HCT116 (cell line): ENCODE measurements around the gene SH2B2. TPM values are rescaled to one million over a fixed set of nuclear protein-coding genes. Genes with fewer than 3 reads are reported as not detected.

Experiments
- ATAC-seq: fragments of 200-7000 bp; cut with Tn5 transposase; 2 replicates; pipeline ENCODE4 v1.9.1; 2020; ENCODE audit warnings: mild to moderate bottlenecking, moderate library complexity
- BruUV-seq: library from RNA; stranded (reverse); fragments of 400-500 nt; replicated peaks from 2 replicates; lab custom pipeline; 2021; lab: Mats Ljungman, UMichigan
- CTCF ChIA-PET: fragments of 300-600 bp; sonication (Branson Sonifier 250); formaldehyde crosslinking; loops from one replicate; lab custom pipeline; 2021; ENCODE audit warnings: antibody characterized with exemption; lab: Charles Lee
- POLR2A ChIA-PET: fragments of 300-600, 350-600 bp; sonication (Branson Sonifier 250); formaldehyde crosslinking; loops from one replicate; lab custom pipeline; 2021; ENCODE audit warnings: antibody characterized with exemption; lab: Charles Lee
- RAD21 ChIA-PET, 2 experiments: fragments of 300-600 bp; sonication (Branson Sonifier 250); formaldehyde crosslinking; loops; one replicate each; lab custom pipeline; 2023; ENCODE audit warnings: low total read pairs in 2 of 2; ENCODE audit not compliant: uncharacterized antibody in 2 of 2, unreplicated experiment in 2 of 2, low non-redundant PET in 1 of 2; lab: Charles Lee
- DNase-seq: peaks from one replicate; pipeline ENCODE4 v3.0.0-alpha.2; 2010; ENCODE audit warnings: low read depth, low spot score
- H2AFZ ChIP-seq: fragments of 200-600 bp; shearing (Covaris generic), sonication (generic); 2 replicates; pipeline ENCODE4 v1.6.1; 2017; ENCODE audit warnings: low read depth, mixed run types, mixed read lengths, antibody characterized with exemption, low read length; ENCODE audit not compliant: poor library complexity, severe bottlenecking
- H3K27ac ChIP-seq: 2 replicates; pipeline ENCODE4 v1.5.1; 2012; ENCODE audit warnings: low read depth, low read length
- H3K27me3 ChIP-seq: fragments of 200-600 bp; sonication (generic); 2 replicates; pipeline ENCODE4 v1.6.1; 2016; ENCODE audit warnings: mixed run types, low read length, mixed read lengths; ENCODE audit not compliant: insufficient read depth
- H3K36me3 ChIP-seq, 2 experiments: fragments of 200-500 bp in 1 of 2; fragments of 200-600 bp in 1 of 2; sonication (Bioruptor generic) in 1 of 2; sonication (generic) in 1 of 2; 2 replicates each; pipeline versions ENCODE4 v1.5.1 to v1.6.1; 2014 to 2016; ENCODE audit warnings: low read length in 2 of 2, inconsistent platforms in 1 of 2, mixed read lengths in 1 of 2, mixed run types in 1 of 2; ENCODE audit not compliant: insufficient read depth in 2 of 2, control insufficient read depth in 1 of 2
- H3K4me1 ChIP-seq, 2 experiments: fragments of 200-600 bp in 1 of 2; sonication (generic) in 1 of 2; 2 replicates each; pipeline versions ENCODE4 v1.5.1 to v1.6.1; 2012 to 2017; ENCODE audit warnings: low read length in 2 of 2, inconsistent platforms in 1 of 2, mild to moderate bottlenecking in 1 of 2, mixed read lengths in 1 of 2, mixed run types in 1 of 2, moderate library complexity in 1 of 2; ENCODE audit not compliant: insufficient read depth in 2 of 2, control insufficient read depth in 1 of 2
- H3K4me2 ChIP-seq: fragments of 200-600 bp; sonication (generic); 2 replicates; pipeline ENCODE4 v1.6.1; 2017; ENCODE audit warnings: mixed run types, low read length, mixed read lengths
- H3K4me3 ChIP-seq, 2 experiments: fragments of 200-600 bp in 1 of 2; sonication (generic) in 1 of 2; replicated peaks in 1 of 2; 2 replicates each; pipeline ENCODE4 v1.5.1; 2011 to 2016; ENCODE audit warnings: low read length in 2 of 2, control low read depth in 1 of 2, low read depth in 1 of 2, mild to moderate bottlenecking in 1 of 2, mixed read lengths in 1 of 2, mixed run types in 1 of 2
- H3K79me2 ChIP-seq: fragments of 200-600 bp; sonication (generic); 2 replicates; pipeline ENCODE4 v1.6.1; 2017; ENCODE audit warnings: mild to moderate bottlenecking, mixed run types, low read length, moderate library complexity, mixed read lengths; ENCODE audit not compliant: insufficient read depth
- H3K9ac ChIP-seq: fragments of 200-600 bp; sonication (generic); 2 replicates; pipeline ENCODE4 v1.6.1; 2016; ENCODE audit warnings: low read length, mixed read lengths
- H3K9me2 ChIP-seq: fragments of 200-600 bp; sonication (generic), shearing (Covaris generic); 2 replicates; pipeline ENCODE4 v1.6.1; 2017; ENCODE audit warnings: mixed run types, mild to moderate bottlenecking, moderate library complexity; ENCODE audit not compliant: insufficient read depth
- H3K9me3 ChIP-seq, 2 experiments: fragments of 200-500 bp in 1 of 2; fragments of 200-600 bp in 1 of 2; sonication (Bioruptor generic) in 1 of 2; sonication (generic) in 1 of 2; 2 replicates each; pipeline ENCODE4 v1.6.1; 2014 to 2017; ENCODE audit warnings: low read length in 2 of 2, mixed read lengths in 2 of 2, inconsistent platforms in 1 of 2, low read depth in 1 of 2, mild to moderate bottlenecking in 1 of 2, mixed run types in 1 of 2, moderate library complexity in 1 of 2; ENCODE audit not compliant: control insufficient read depth in 1 of 2, insufficient read depth in 1 of 2
- H4K20me1 ChIP-seq: fragments of 200-600 bp; sonication (generic), shearing (Covaris generic); 2 replicates; pipeline ENCODE4 v1.6.1; 2017; ENCODE audit warnings: mixed run types, mild to moderate bottlenecking, moderate library complexity; ENCODE audit not compliant: insufficient read depth
- EGR1 ChIP-seq: IDR thresholded peaks from 2 replicates; pipeline ENCODE4 v1.6.1; 2012; ENCODE audit warnings: low read depth
- ELF1 ChIP-seq: IDR thresholded peaks from 2 replicates; pipeline ENCODE4 v1.6.1; 2012; ENCODE audit warnings: low read depth, borderline replicate concordance
- EZH2 ChIP-seq: fragments of 200-600 bp; sonication (generic); IDR thresholded peaks from 2 replicates; pipeline ENCODE4 v1.6.1; 2017; ENCODE audit warnings: antibody characterized with exemption, mixed run types
- FOSL1 ChIP-seq: IDR thresholded peaks from 2 replicates; pipeline ENCODE4 v1.6.1; 2012; ENCODE audit warnings: low read depth
- MAX ChIP-seq: IDR thresholded peaks from 2 replicates; pipeline ENCODE4 v1.6.1; 2012
- POLR2A ChIP-seq: IDR thresholded peaks from 2 replicates; pipeline ENCODE4 v1.7.0; 2011; ENCODE audit warnings: borderline replicate concordance; ENCODE audit not compliant: insufficient read depth, insufficient read length; ENCODE audit errors: extremely low read depth
- POLR2AphosphoS5 ChIP-seq: IDR thresholded peaks from 2 replicates; pipeline ENCODE4 v1.6.1; 2011; ENCODE audit warnings: mild to moderate bottlenecking, low read depth, low read length, moderate library complexity
- SIN3A ChIP-seq: IDR thresholded peaks from 2 replicates; pipeline ENCODE4 v1.6.1; 2012; ENCODE audit warnings: low read depth
- SP1 ChIP-seq: IDR thresholded peaks from 2 replicates; pipeline ENCODE4 v1.6.1; 2012; ENCODE audit warnings: low read depth
- YY1 ChIP-seq: IDR thresholded peaks from 2 replicates; pipeline ENCODE4 v1.6.1; 2011; ENCODE audit warnings: low read length, low read depth, moderate library complexity, mild to moderate bottlenecking; ENCODE audit not compliant: insufficient replicate concordance; ENCODE audit errors: extremely low read depth
- ZBTB33 ChIP-seq: IDR thresholded peaks from 2 replicates; pipeline ENCODE4 v1.6.1; 2011; ENCODE audit warnings: mild to moderate bottlenecking, low read length, moderate library complexity; ENCODE audit not compliant: insufficient replicate concordance; ENCODE audit errors: extremely low read depth
- ZFX ChIP-seq: fragments of 450-650 bp; IDR thresholded peaks from 2 replicates; pipeline ENCODE4 v1.6.1; 2017
- intact Hi-C: fragments of 100-400 bp; cut with micrococcal nuclease; formaldehyde crosslinking; loops from 2 replicates; pipeline ENCODE4 v1.10.0; 2022
- total RNA-seq: library from RNA; stranded (reverse); gene quantifications from one replicate; pipeline ENCODE4 v1.2.1, GENCODE V29; 2021; ENCODE audit not compliant: unreplicated experiment
- TF ChIP-seq, protein P1 (sequence below), 3 experiments: fragments of 200-600 bp in 1 of 3; sonication (generic) in 1 of 3; IDR thresholded peaks in 2 of 3; conservative IDR thresholded peaks in 1 of 3; 2 replicates each; pipeline ENCODE4 v1.5.1; 2012 to 2017; ENCODE audit warnings: low read depth in 2 of 3, low read length in 2 of 3, antibody characterized with exemption in 1 of 3, borderline replicate concordance in 1 of 3, control low read depth in 1 of 3, mild to moderate bottlenecking in 1 of 3, mixed read lengths in 1 of 3, mixed run types in 1 of 3, moderate library complexity in 1 of 3; ENCODE audit not compliant: insufficient read depth in 1 of 3
- TF ChIP-seq, protein P2 (sequence below): IDR thresholded peaks from 2 replicates; pipeline ENCODE4 v1.6.1; 2012

The SH2B2 gene
- total RNA-seq, 1 experiment from 2014 or later, result 11.8 TPM

DNA sequence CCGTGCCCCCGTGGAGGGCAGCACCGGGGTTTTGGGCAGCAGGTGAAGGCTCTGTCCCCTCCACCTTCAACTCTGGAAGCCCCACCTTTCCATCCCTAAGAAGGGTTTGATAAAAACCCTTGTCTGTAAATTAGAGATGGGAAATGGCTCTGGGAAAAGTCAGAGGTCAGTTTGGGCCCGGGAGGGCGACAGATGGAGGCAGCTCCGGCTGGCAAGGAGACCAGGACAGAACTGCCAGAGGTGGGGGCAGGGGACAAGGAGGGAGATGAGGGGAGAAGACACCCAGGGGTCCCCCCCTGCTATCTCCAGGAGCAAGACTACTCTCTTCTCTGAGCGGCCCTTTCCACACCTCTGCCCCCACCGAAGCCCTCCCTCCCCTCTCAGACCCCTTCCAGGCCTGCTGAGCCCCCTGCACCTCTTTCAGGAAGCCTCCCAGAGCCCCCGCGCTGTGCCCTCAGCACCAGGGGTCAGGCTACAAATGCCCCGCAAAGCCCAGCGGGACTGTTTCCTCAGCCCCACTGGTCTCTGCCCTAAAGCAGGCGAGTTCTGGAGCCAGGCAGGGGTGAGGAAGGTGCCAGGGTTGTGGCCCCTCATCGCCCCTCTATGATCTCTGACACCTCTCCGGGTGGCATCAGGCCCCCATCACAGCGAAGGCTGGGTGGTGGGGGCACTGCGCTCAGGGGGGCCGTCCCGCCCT, 980 bp upstream of the SH2B2 start:
- H3K9ac ChIP-seq, result peak overlapping the region; percentile 81
- CTCF ChIA-PET, result no interaction called here
- no TSS peak for BruUV-seq
- H3K4me1 ChIP-seq, result peaks cover 15 to 23% of the 10 kb centered on the region in 2 experiments
- H3K27ac ChIP-seq, result peak overlapping the region; percentile 78; the same call in 1 of the 2 replicates
- no peaks in the 10 kb centered on the region for H3K9me2 ChIP-seq
- H3K79me2 ChIP-seq, result peaks cover 6% of the 10 kb centered on the region; the same call in 1 of the 2 replicates
- H2AFZ ChIP-seq, result no peak overlapping the region
- H3K36me3 ChIP-seq, result no peaks in the 10 kb centered on the region
- intact Hi-C loops, result no loop called here
- DNase-seq, result no peak
- POLR2A ChIA-PET, result no interaction called here
- H4K20me1 ChIP-seq, result no peaks in the 10 kb centered on the region
- peak overlapping the region; percentile 54 to 75 for H3K4me3 ChIP-seq
- H3K27me3 ChIP-seq, result no peaks in the 10 kb centered on the region
- no peaks in the 10 kb centered on the region for H3K9me3 ChIP-seq
- ATAC-seq, result no peak
- TF ChIP-seq EZH2, result no peak
- TF ChIP-seq EGR1, result no peak
- TF ChIP-seq ZFX, result no peak
- no peak for TF ChIP-seq POLR2AphosphoS5
- TF ChIP-seq, protein P1, sequence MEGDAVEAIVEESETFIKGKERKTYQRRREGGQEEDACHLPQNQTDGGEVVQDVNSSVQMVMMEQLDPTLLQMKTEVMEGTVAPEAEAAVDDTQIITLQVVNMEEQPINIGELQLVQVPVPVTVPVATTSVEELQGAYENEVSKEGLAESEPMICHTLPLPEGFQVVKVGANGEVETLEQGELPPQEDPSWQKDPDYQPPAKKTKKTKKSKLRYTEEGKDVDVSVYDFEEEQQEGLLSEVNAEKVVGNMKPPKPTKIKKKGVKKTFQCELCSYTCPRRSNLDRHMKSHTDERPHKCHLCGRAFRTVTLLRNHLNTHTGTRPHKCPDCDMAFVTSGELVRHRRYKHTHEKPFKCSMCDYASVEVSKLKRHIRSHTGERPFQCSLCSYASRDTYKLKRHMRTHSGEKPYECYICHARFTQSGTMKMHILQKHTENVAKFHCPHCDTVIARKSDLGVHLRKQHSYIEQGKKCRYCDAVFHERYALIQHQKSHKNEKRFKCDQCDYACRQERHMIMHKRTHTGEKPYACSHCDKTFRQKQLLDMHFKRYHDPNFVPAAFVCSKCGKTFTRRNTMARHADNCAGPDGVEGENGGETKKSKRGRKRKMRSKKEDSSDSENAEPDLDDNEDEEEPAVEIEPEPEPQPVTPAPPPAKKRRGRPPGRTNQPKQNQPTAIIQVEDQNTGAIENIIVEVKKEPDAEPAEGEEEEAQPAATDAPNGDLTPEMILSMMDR (IDR thresholded peaks at IDR 0.05 in 2 of 3, conservative IDR thresholded peaks at IDR 0.05 in 1 of 3; ENCODE audit: borderline replicate concordance in 1 of 3, insufficient read depth in 1 of 3, low read depth in 2 of 3, low read length in 2 of 3), result no peak
- no peak for TF ChIP-seq ZBTB33
- TF ChIP-seq FOSL1, result no peak
- TF ChIP-seq POLR2A, result no peak
- TF ChIP-seq, protein P2, sequence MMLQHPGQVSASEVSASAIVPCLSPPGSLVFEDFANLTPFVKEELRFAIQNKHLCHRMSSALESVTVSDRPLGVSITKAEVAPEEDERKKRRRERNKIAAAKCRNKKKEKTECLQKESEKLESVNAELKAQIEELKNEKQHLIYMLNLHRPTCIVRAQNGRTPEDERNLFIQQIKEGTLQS, result no peak
- no peak for TF ChIP-seq SIN3A
- TF ChIP-seq ELF1, result no peak
- TF ChIP-seq SP1, result no peak
- no peak for TF ChIP-seq MAX
- TF ChIP-seq YY1, result no peak
- TF ChIP-seq, all 23 proteins: peak for 0
- RAD21 ChIA-PET, result no interaction called here
- peak overlapping the region; percentile 96 for H3K4me2 ChIP-seq
